Coronary artery (tissue), 2 donors: ENCODE measurements around the gene BICDL1.
"Not testable (repeated sequence)": the region's sequence is repeated elsewhere in the genome, so short reads cannot be mapped to it uniquely, and the experiment has no call there.

ENCODE experiments used
- DNase-seq: peaks from one replicate; pipeline ENCODE4 v3.0.0-alpha.2; 2017; ENCODE audit warnings: low spot score
- H3K27ac ChIP-seq, 2 donors: fragments of 200-600 bp; sonication (generic); one replicate each; pipeline ENCODE4 v1.5.1; 2016 to 2019
- H3K4me3 ChIP-seq: fragments of 200-600 bp; sonication (generic); 2 replicates; pipeline ENCODE4 v1.5.1; 2016; ENCODE audit warnings: mild to moderate bottlenecking, moderate library complexity
- TF ChIP-seq, protein P1 (sequence below): fragments of 200-600 bp; sonication (generic); IDR thresholded peaks from one replicate; pipeline ENCODE4 v1.5.1; 2019; ENCODE audit warnings: antibody characterized with exemption

BICDL1 gene

DNA sequence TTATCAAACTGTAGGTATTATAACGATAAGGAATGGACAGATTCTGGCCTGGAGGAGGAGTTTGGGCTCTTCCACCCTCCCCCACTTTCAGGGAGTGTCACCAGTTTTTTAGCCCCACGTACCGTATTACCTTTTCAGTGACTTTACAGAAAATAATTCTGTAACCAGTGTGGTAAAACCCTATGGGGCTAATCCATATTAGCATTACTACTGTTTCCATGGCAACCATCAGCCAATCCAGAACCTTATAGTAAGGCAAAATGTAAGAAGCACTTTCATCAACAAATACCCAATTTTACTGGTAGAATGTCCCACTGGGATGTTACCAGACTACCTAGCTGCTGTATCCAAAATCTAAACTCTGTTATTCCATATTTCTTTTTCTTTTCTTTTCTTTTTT, 50.7 kb downstream of the BICDL1 start:
- no peak overlapping the region for H3K27ac ChIP-seq
- TF ChIP-seq, protein P1, sequence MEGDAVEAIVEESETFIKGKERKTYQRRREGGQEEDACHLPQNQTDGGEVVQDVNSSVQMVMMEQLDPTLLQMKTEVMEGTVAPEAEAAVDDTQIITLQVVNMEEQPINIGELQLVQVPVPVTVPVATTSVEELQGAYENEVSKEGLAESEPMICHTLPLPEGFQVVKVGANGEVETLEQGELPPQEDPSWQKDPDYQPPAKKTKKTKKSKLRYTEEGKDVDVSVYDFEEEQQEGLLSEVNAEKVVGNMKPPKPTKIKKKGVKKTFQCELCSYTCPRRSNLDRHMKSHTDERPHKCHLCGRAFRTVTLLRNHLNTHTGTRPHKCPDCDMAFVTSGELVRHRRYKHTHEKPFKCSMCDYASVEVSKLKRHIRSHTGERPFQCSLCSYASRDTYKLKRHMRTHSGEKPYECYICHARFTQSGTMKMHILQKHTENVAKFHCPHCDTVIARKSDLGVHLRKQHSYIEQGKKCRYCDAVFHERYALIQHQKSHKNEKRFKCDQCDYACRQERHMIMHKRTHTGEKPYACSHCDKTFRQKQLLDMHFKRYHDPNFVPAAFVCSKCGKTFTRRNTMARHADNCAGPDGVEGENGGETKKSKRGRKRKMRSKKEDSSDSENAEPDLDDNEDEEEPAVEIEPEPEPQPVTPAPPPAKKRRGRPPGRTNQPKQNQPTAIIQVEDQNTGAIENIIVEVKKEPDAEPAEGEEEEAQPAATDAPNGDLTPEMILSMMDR = no peak
- no peak for DNase-seq
- H3K4me3 ChIP-seq = no peak overlapping the region

GRCh38 chr12:120041386-120042231, 52.6 kb downstream of the BICDL1 start:
- no peak overlapping the region for H3K4me3 ChIP-seq
- TF ChIP-seq, protein P1 = no peak
- DNase-seq = no peak
- H3K27ac ChIP-seq = no peak overlapping the region

GRCh38 chr12:120045367-120045766, 56.3 kb downstream of the BICDL1 start:
- not testable (repeated sequence) for DNase-seq, H3K27ac ChIP-seq, H3K4me3 ChIP-seq

GRCh38 chr12:120047072-120047471, 58.0 kb downstream of the BICDL1 start:
- TF ChIP-seq, protein P1 = no peak
- DNase-seq = no peak
- H3K27ac ChIP-seq = no peak overlapping the region

DNA sequence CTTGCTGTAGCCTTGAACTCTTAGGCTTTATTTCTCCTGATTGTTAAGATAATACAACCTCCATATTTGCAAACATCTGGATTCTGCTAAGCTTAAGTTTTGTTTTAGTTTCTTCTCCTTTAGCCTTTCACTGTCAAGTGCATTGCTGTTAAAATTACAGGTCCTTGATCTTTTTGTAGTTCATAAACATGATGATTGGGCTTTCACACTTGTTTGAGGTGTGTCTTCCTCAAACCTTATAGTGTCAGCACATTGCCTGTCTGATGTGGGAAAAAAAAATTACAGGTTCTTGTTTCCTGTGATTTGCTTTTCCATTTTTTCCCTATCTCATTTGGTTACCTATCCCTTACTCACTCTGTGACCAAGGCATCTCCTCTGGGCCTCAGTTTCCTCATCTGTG, 59.2 kb downstream of the BICDL1 start:
- TF ChIP-seq, protein P1 = no peak
- Histone ChIP-seq H3K4me3 (no peak overlapping the region), H3K27ac (no peak overlapping the region)
- no peak for DNase-seq

More at GRCh38 chr12:120047072-120047471, 58.0 kb downstream of the BICDL1 start:
- H3K4me3 ChIP-seq = no peak overlapping the region

DNA sequence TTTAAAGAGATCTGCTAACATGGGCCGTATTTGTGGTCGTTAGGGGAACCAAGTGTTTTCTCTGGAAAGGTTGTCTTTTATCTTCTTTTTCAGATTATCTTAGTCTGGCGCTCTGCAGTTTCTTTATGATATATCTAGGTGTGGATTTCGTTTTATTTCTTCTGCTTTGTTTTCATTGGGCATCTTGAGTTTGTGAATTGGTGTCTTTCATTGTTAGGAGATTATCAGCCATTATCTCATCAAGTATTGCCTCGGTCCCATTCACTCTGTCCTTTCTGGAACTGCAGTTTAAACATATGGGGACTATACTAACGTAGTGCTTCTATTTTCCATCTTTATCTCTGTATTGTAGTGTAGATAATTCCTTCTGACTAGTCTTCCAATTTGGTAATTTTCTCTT, 60.4 kb downstream of the BICDL1 start:
- TF ChIP-seq, protein P1 = no peak
- Histone ChIP-seq H3K27ac (no peak overlapping the region), H3K4me3 (no peak overlapping the region)
- DNase-seq = no peak

- TF ChIP-seq, protein P1 = no peak
- no peak for DNase-seq
- H3K4me3 ChIP-seq = no peak overlapping the region
- H3K27ac ChIP-seq = no peak overlapping the region
Observed at GRCh38 chr12:120051535-120051934, 62.5 kb downstream of the BICDL1 start.
